Neural cell (in vitro differentiated cells): ENCODE data around the gene EVL.

Source experiments
- CTCF ChIP-seq: fragments of 450-650 bp; IDR thresholded peaks from 2 replicates; pipeline ENCODE4 v1.5.1; 2014; ENCODE audit warnings: antibody characterized with exemption, mild to moderate bottlenecking, moderate library complexity; ENCODE audit not compliant: poor library complexity, severe bottlenecking
- POLR2AphosphoS5 ChIP-seq: IDR thresholded peaks from 2 replicates; pipeline ENCODE4 v1.6.1; 2012
- TAF1 ChIP-seq: IDR thresholded peaks from 2 replicates; pipeline ENCODE4 v1.6.1; 2012; ENCODE audit warnings: low read depth

- no peak for TF ChIP-seq TAF1
- TF ChIP-seq CTCF = no peak
- TF ChIP-seq POLR2AphosphoS5 = no peak
Measured at GRCh38 chr14:100032738-100033137, 32.5 kb upstream of the EVL start.
